IMR-90 (cell line): ENCODE measurements around the gene UVSSA. TPM values are rescaled to one million over a fixed set of nuclear protein-coding genes. Genes with fewer than 3 reads are reported as not detected.

Experiments
- ATAC-seq: fragments of 200-7000 bp; cut with Tn5 transposase; 2 replicates; pipeline ENCODE4 v1.9.1; 2020; ENCODE audit warnings: low read depth, mild to moderate bottlenecking, moderate library complexity
- BruUV-seq: library from RNA; stranded (reverse); fragments of 400-500 nt; replicated peaks from 2 replicates; lab custom pipeline; 2021; lab: Mats Ljungman, UMichigan
- CTCF ChIA-PET: fragments of 300-600 bp; formaldehyde crosslinking; extraction: SDS; loops from one replicate; lab custom pipeline; 2021; ENCODE audit warnings: antibody characterized with exemption; lab: Yijun Ruan, JAX
- POLR2A ChIA-PET: fragments of 300-600 bp; sonication (Branson Sonifier 250); formaldehyde crosslinking; loops from one replicate; lab custom pipeline; 2022; ENCODE audit warnings: antibody characterized with exemption; ENCODE audit not compliant: unreplicated experiment; lab: Charles Lee
- DNase-seq: peaks from one replicate; pipeline ENCODE4 v3.0.0; 2013
- H2AFZ ChIP-seq: replicated peaks from 2 replicates; pipeline ENCODE3; 2013; ENCODE audit warnings: low read length, mild to moderate bottlenecking; ENCODE audit not compliant: poor library complexity
- H2AK5ac ChIP-seq: 2 replicates; pipeline ENCODE4 v1.6.1; 2013; ENCODE audit warnings: low read depth, low read length, inconsistent platforms
- H2AK9ac ChIP-seq: replicated peaks from 2 replicates; pipeline ENCODE3; 2013; ENCODE audit warnings: mild to moderate bottlenecking, low read depth, low read length, moderate library complexity; ENCODE audit not compliant: poor library complexity
- H2BK120ac ChIP-seq: 2 replicates; pipeline ENCODE4 v1.6.1; 2013; ENCODE audit warnings: low read depth, low read length, inconsistent platforms
- H2BK15ac ChIP-seq: 3 replicates; pipeline ENCODE4 v1.6.1; 2013; ENCODE audit warnings: low read depth, low read length, inconsistent platforms
- H2BK20ac ChIP-seq: 2 replicates; pipeline ENCODE4 v1.6.1; 2013; ENCODE audit warnings: low read depth, mild to moderate bottlenecking, inconsistent platforms, low read length, moderate library complexity
- H2BK5ac ChIP-seq: 2 replicates; pipeline ENCODE4 v1.6.1; 2013; ENCODE audit warnings: mild to moderate bottlenecking, low read depth, low read length, inconsistent platforms; ENCODE audit not compliant: poor library complexity, severe bottlenecking
- H3K14ac ChIP-seq: replicated peaks from 2 replicates; pipeline ENCODE4 v1.6.1; 2013; ENCODE audit warnings: low read depth, low read length, inconsistent platforms
- H3K18ac ChIP-seq: 2 replicates; pipeline ENCODE4 v1.6.1; 2013; ENCODE audit warnings: low read depth, low read length, control low read depth
- H3K23ac ChIP-seq: 2 replicates; pipeline ENCODE4 v1.6.1; 2013; ENCODE audit warnings: low read depth, low read length, inconsistent platforms
- H3K27ac ChIP-seq: 2 replicates; pipeline ENCODE4 v1.5.1; 2013; ENCODE audit warnings: mild to moderate bottlenecking, control low read depth, low read length; ENCODE audit not compliant: insufficient read depth
- H3K27me3 ChIP-seq: 2 replicates; pipeline ENCODE4 v1.6.1; 2013; ENCODE audit warnings: low read length; ENCODE audit not compliant: control insufficient read depth, insufficient read depth
- H3K36me3 ChIP-seq: 2 replicates; pipeline ENCODE4 v1.6.1; 2013; ENCODE audit warnings: low read length, mixed read lengths; ENCODE audit not compliant: control insufficient read depth, insufficient read depth
- H3K4ac ChIP-seq: 2 replicates; pipeline ENCODE4 v1.6.1; 2013; ENCODE audit warnings: low read depth, low read length, inconsistent platforms
- H3K4me1 ChIP-seq: 2 replicates; pipeline ENCODE4 v1.6.1; 2013; ENCODE audit warnings: low read length, mixed read lengths; ENCODE audit not compliant: control insufficient read depth, insufficient read depth
- H3K4me2 ChIP-seq: 2 replicates; pipeline ENCODE4 v1.6.1; 2013; ENCODE audit warnings: low read depth, mild to moderate bottlenecking, control low read depth, low read length, moderate library complexity
- H3K4me3 ChIP-seq: 2 replicates; pipeline ENCODE4 v1.5.1; 2013; ENCODE audit warnings: low read depth, mild to moderate bottlenecking, control low read depth, low read length, moderate library complexity; ENCODE audit not compliant: insufficient read depth
- H3K56ac ChIP-seq: 2 replicates; pipeline ENCODE4 v1.6.1; 2013; ENCODE audit warnings: low read length, inconsistent platforms; ENCODE audit not compliant: insufficient read depth; ENCODE audit errors: extremely low read depth
- H3K79me1 ChIP-seq, 2 experiments: 2 replicates each; pipeline ENCODE4 v1.6.1; 2013; ENCODE audit warnings: low read length in 2 of 2, inconsistent platforms in 1 of 2, low read depth in 1 of 2
- H3K9ac ChIP-seq: 2 replicates; pipeline ENCODE4 v1.6.1; 2013; ENCODE audit warnings: low read depth, low read length, control low read depth
- H3K9me1 ChIP-seq: 2 replicates; pipeline ENCODE4 v1.6.1; 2013; ENCODE audit warnings: low read length, inconsistent platforms; ENCODE audit not compliant: insufficient read depth
- H3K9me3 ChIP-seq: 2 replicates; pipeline ENCODE4 v1.6.1; 2013; ENCODE audit warnings: low read length; ENCODE audit not compliant: control insufficient read depth, insufficient read depth
- H4K20me1 ChIP-seq: 2 replicates; pipeline ENCODE4 v1.6.1; 2013; ENCODE audit warnings: low read length, inconsistent platforms; ENCODE audit not compliant: insufficient read depth
- H4K5ac ChIP-seq: 2 replicates; pipeline ENCODE4 v1.6.1; 2013; ENCODE audit warnings: mild to moderate bottlenecking, low read depth, low read length, control low read depth
- H4K8ac ChIP-seq, 2 experiments: 2 replicates each; pipeline ENCODE4 v1.6.1; 2013; ENCODE audit warnings: low read depth in 2 of 2, low read length in 2 of 2, control low read depth in 1 of 2, inconsistent platforms in 1 of 2
- H4K91ac ChIP-seq: 2 replicates; pipeline ENCODE4 v1.6.1; 2013; ENCODE audit warnings: low read depth, low read length, inconsistent platforms; ENCODE audit not compliant: insufficient read depth
- BHLHE40 ChIP-seq: fragments of 150-350 bp; IDR thresholded peaks from 2 replicates; pipeline ENCODE4 v1.6.1; 2016; ENCODE audit warnings: mild to moderate bottlenecking, low read depth, low read length
- CEBPB ChIP-seq: IDR thresholded peaks from 2 replicates; pipeline ENCODE4 v1.6.1; 2012; ENCODE audit warnings: low read depth, low read length, improper control_type of control experiment
- ELK1 ChIP-seq: fragments of 150-350 bp; IDR thresholded peaks from 2 replicates; pipeline ENCODE4 v1.6.1; 2016; ENCODE audit warnings: low read depth, mild to moderate bottlenecking, low read length, moderate library complexity, borderline replicate concordance
- FOS ChIP-seq: fragments of 150-350 bp; IDR thresholded peaks from 2 replicates; pipeline ENCODE4 v1.6.1; 2016; ENCODE audit warnings: low read depth, low read length
- MAFK ChIP-seq: IDR thresholded peaks from 2 replicates; pipeline ENCODE4 v1.6.1; 2012; ENCODE audit warnings: low read depth, low read length, improper control_type of control experiment
- MXI1 ChIP-seq: IDR thresholded peaks from 2 replicates; pipeline ENCODE4 v1.6.1; 2012; ENCODE audit warnings: low read depth, mild to moderate bottlenecking, low read length, moderate library complexity, borderline replicate concordance
- NFE2L2 ChIP-seq: fragments of 150-350 bp; IDR thresholded peaks from 2 replicates; pipeline ENCODE4 v1.6.1; 2016; ENCODE audit warnings: low read depth, mild to moderate bottlenecking, low read length
- POLR2A ChIP-seq: IDR thresholded peaks from 2 replicates; pipeline ENCODE4 v1.6.1; 2012; ENCODE audit warnings: mild to moderate bottlenecking, low read depth, low read length
- RFX5 ChIP-seq: IDR thresholded peaks from 2 replicates; pipeline ENCODE4 v1.8.0; 2012; ENCODE audit warnings: low read depth, mild to moderate bottlenecking, low read length, moderate library complexity
- SMC3 ChIP-seq: fragments of 150-350 bp; IDR thresholded peaks from 2 replicates; pipeline ENCODE4 v1.6.1; 2016; ENCODE audit warnings: low read depth, mild to moderate bottlenecking, antibody characterized with exemption, low read length, moderate library complexity
- WGBS, 2 experiments: methylation state at CpG; one replicate each; pipeline versions ENCODE4 v1.1.5 to v1.1.7; 2013; ENCODE audit warnings: missing lambda C conversion rate in 2 of 2; ENCODE audit not compliant: insufficient read length in 1 of 2; ENCODE audit errors: extremely low coverage in 2 of 2; 5-methylcytosine and 5-hydroxymethylcytosine counted together
- dilution Hi-C: fragments of 300-500 bp; cut with HindIII; formaldehyde crosslinking; loops from one replicate; pipeline ENCODE4 v1.14.3; 2018; ENCODE audit warnings: low sequenced_read_pairs; ENCODE audit not compliant: unreplicated experiment
- in situ Hi-C: fragments of 300-500 bp; cut with MboI; formaldehyde crosslinking; loops from 3 replicates; pipeline ENCODE4 v1.14.3; 2019; ENCODE audit warnings: low sequenced_read_pairs, inconsistent platforms, mixed read lengths
- intact Hi-C: fragments of 100-400 bp; cut with micrococcal nuclease; formaldehyde crosslinking; loops from 2 replicates; pipeline ENCODE4 v1.10.0; 2022
- polyA plus RNA-seq, 3 experiments: library from polyadenylated mRNA; depleted of rRNA; stranded (reverse); fragments of >200 nt; gene quantifications; 2 replicates each; pipeline ENCODE4 v1.2.3, GENCODE V29; 2012; ENCODE audit warnings: low replicate concordance in 1 of 3
- total RNA-seq: library from RNA; depleted of rRNA; stranded (reverse); fragments of >200 nt; gene quantifications from 2 replicates; pipeline ENCODE4 v1.2.3, GENCODE V29; 2012

Gene UVSSA
- total and polyA plus RNA-seq, 2 of the 4 experiments (the other 2 are of a cell fraction) = 1.4 to 8.4 TPM

- POLR2A ChIA-PET = no interaction called here
- Histone ChIP-seq H3K23ac (no peak overlapping the region), H4K91ac (no peak overlapping the region), H3K4me1 (no peaks in the 10 kb centered on the region), H3K9me1 (0 out of 2 replicates have a peak, but pooled peaks cover 4% of the 10 kb centered on the region), H3K4ac (no peak overlapping the region), H3K27me3 (no peaks in the 10 kb centered on the region), H4K5ac (no peak overlapping the region), H3K14ac (no peak overlapping the region), H3K79me1 (peaks cover 19 to 58% of the 10 kb centered on the region in 2 experiments), H2AK5ac (no peak overlapping the region), H3K56ac (no peak overlapping the region), H2BK5ac (no peak overlapping the region), H2BK15ac (no peak overlapping the region), H2AFZ (no peak overlapping the region), H3K18ac (no peak overlapping the region), H3K9me3 (peaks cover 6% of the 10 kb centered on the region), H3K4me3 (no peak overlapping the region), H3K4me2 (no peak overlapping the region), H4K20me1 (peaks cover 23% of the 10 kb centered on the region), H2BK20ac (no peak overlapping the region), H4K8ac (no peak overlapping the region), H3K9ac (no peak overlapping the region), H3K27ac (no peak overlapping the region), H2AK9ac (peak overlapping the region; percentile 65), H2BK120ac (no peak overlapping the region), H3K36me3 (peaks cover 58% of the 10 kb centered on the region)
- TF ChIP-seq CEBPB (no peak), MXI1 (no peak), ELK1 (no peak), SMC3 (no peak), MAFK (no peak), RFX5 (no peak), FOS (no peak), BHLHE40 (no peak), NFE2L2 (no peak), POLR2A (no peak)
- in situ Hi-C loops (no loop called here), dilution Hi-C loops (no loop called here), intact Hi-C loops (no loop called here)
- 88% methylated on average over 6 of the region's 18 CpGs; no CpG with 5 or more reads in 1 of the 2 experiments for WGBS, 2 experiments
- no TSS peak for BruUV-seq
- no peak for DNase-seq
- CTCF ChIA-PET = no interaction called here
- ATAC-seq = no peak
These were observed 24.9 kb upstream of the UVSSA start for GRCh38 chr4:1321946-1322650.
